ENCODE data around the gene HLX.

The HLX gene

DNA sequence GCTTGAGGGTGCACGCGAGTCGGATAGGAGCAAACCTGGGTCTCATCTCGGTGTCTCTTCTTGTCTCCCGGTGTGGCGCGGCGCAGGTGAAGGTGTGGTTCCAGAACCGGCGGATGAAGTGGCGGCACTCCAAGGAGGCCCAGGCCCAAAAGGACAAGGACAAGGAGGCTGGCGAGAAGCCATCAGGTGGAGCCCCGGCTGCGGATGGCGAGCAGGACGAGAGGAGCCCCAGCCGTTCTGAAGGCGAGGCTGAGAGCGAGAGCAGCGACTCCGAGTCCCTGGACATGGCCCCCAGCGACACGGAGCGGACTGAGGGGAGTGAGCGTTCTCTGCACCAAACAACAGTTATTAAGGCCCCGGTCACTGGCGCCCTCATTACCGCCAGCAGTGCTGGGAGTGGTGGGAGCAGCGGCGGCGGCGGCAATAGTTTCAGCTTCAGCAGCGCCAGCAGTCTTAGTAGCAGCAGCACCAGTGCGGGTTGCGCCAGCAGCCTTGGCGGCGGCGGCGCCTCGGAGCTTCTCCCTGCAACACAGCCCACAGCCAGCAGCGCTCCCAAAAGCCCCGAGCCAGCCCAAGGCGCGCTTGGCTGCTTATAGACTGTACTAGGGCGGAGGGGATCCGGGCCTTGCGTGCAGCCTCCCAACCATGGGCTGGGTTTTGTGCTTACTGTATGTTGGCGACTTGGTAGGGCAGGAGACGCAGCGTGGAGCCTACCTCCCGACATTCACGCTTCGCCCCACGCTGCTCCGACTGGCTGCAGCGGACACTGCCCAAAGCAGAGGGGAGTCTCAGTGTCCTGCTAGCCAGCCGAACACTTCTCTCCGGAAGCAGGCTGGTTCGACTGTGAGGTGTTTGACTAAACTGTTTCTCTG lies 5.1 kb downstream of the HLX start:
- no peak for DNase-seq

DNA sequence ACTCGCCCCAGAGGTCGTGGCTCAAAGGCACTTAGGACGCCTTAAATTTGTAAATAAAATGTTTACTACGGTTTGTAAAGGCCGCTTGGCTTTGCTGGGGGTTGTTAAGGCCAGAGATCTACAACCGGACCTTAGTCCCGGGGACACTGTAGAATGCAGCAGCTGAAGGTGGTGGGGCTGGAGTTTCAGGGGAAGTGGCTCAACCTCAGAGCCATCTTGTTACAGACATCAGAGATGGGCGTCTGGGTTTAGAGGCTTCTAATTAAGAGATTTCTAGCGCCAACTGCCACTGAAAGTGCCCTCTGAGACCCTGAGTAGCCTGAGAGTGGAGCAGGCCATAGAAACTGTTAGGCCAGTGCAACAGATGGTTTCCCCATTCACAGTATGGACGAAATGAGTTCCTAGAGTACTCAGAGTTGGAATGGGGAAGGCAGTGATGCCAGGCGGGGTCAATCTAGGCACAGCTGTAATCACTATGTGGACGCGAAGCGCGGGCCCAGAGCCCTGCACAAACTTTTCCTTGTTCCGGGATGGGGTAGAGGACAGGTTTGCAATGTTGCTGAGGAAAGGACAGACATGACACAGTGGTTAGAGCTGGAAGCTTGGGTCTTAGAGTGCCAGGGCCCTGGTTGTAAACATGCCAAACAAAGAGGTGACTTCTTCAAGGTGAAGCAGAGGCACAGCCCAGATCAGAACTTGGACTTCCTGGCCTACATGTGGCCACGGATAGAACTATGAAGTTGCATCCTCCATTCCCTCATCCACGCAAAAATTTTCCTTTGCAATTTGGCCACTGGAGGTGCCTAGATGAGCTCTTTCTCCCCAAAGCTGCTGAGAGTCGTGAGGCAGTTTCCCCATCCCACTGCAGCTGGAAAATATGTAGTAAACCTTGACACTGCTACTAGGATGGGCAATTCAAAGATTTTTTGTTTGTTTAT lies 6.0 kb downstream of the HLX start:
- DNase-seq = no peak

GRCh38 chr1:220885971-220886370 lies 6.7 kb downstream of the HLX start:
- no peak for DNase-seq

- DNase-seq = no peak
Observed at GRCh38 chr1:220886470-220887201, 7.4 kb downstream of the HLX start.

DNA sequence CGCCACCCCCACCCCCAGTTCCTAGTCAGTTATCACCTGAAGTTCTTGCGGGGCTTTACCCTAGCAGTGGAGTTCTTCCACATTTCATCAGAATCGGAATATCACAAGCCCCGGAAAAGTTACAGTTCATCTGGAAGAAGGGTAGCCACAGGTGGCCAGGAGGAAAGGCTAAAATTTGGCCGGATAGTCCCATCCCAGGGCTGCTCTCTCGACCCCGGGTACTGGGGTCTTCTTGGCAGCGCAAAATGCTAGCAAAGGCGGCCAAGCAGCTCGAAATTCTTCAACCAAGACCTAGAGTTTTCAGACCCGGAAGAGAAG lies 7.9 kb downstream of the HLX start:
- no peak for DNase-seq

GRCh38 chr1:220887520-220888416 lies 8.5 kb downstream of the HLX start:
- DNase-seq = no peak

DNA sequence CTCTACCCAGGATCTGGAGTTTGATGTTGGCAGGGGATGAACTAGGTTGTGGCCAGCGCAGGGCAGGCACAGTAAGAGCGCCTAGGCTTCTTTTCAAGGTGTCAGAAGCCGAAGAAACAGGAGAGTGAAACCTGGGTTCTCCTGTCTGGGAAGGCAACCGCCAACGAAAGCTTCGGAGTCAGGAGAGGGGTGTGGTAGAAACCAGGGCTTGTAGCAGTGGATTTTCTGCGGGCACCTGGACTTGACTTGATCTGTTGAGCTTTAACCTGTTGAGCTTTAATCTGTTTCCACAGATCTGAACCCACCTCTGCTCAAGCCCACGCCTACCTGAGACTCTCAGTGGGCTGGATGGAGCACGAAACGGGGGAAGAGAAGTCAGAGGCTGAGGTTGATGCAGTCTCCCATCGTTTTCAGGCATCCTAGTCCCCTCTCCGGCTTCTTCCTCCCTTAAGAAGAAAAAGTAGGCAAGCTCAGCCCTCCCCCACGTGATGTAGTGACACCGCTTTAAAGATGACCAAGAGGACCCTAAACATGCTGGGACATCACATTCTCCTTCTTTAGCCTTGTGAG lies 9.3 kb downstream of the HLX start:
- no peak for DNase-seq

- DNase-seq = no peak
Observed at GRCh38 chr1:220889333-220889732, 10.1 kb downstream of the HLX start.

GRCh38 chr1:220889848-220890287 lies 10.6 kb downstream of the HLX start:
- no peak for DNase-seq

- DNase-seq = no peak
Observed at GRCh38 chr1:220890602-220891001, 11.4 kb downstream of the HLX start.

DNA sequence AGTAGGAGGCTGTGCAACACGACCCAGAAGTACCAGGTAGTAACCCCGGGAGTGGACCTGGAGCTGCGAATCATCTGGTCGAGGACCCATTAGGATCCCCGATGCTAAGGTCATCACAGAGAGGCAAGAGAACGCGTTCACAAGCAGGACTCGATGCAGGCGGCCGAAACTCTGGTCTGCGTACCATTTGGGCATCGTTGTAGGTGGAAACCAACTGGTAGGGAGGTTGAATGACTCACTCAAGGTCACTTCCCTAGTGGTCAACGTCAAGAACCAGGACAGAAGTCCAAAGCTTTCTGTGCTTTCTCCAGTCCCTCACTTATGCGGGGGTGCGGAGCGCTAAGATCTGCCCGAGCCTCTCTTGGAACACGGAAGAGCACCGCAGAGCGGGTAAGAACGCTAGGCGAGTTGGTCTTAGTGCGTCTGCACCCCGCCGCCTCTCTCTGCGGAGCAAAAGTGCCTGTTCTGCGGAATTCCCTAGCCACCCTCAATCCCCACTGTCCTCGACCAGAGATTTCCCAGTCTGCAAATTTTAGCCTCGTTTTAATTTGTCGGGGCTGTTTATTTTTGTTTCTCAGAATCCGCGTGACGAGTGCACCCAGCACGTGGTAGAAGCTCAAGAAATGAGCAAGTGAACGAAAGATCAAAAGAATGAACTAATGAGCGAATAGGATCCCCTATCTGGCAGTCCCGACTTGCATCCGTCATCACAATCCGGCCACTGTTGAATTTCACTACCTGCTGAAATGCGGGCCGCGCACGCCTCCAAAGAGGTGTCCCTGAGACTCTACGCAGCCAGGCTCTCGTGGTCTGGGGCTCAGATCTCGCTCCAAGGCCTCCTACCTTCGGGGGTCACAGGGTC lies 12.2 kb downstream of the HLX start:
- DNase-seq = no peak

- DNase-seq = no peak
Observed at GRCh38 chr1:220892086-220892376, 12.8 kb downstream of the HLX start.

GRCh38 chr1:220892997-220893700 lies 13.9 kb downstream of the HLX start:
- no peak for DNase-seq

GRCh38 chr1:220893701-220894024 lies 14.4 kb downstream of the HLX start:
- no peak for DNase-seq

GRCh38 chr1:220894025-220894923 lies 15.0 kb downstream of the HLX start:
- DNase-seq = no peak

GRCh38 chr1:220894924-220895256 lies 15.6 kb downstream of the HLX start:
- no peak for DNase-seq

DNA sequence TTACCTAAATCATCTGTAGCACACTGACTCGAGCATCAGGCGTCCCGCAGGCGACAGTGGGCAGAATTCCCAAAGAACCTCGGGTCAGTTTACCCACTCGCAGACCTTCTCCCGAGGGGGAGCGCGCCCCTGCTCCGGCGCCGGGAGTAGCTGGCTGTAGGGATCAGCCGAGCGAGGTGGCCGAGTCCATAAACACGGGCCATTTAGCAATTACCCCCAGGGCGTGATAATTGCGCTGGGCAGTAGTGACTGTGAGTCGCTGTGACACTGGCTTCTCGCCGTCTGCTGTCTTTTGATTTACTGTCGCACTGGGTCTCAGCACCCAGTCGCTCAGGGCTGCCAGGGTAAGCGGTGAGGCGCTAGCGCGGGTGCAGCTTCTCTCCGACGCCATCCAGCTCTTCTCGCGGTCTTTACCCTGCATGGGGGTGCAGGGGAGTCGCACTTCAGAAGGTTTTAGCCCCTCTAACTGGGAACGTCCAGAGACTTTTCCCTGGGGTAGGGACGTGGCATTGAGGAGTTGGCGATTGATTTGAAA lies 16.2 kb downstream of the HLX start:
- no peak for DNase-seq

GRCh38 chr1:220896092-220896491 lies 16.8 kb downstream of the HLX start:
- DNase-seq = no peak

DNA sequence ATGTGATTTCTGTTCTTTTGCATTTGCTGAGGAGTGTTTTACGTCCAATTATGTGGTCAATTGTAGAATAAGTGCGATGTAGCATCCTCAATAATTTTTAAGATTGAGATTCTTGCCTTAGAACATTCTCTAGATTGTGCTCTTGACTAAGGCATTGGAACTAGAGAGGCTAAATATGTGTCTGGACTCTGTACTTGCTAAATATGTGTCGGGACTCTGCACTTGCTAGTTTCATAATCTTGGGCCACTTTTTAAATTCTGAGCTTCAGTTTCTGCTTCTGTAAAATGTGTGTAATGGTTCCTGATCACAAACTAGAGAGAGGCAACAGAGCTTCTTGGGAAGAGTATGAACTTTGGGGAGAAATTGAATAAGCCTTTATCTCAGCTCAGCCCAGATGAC lies 21.6 kb downstream of the HLX start:
- DNase-seq = no peak
